Aorta (tissue), 5 donors: ENCODE data around the gene MED22. TPM values are rescaled to one million over a fixed set of nuclear protein-coding genes. Genes with fewer than 3 reads are reported as not detected.

ENCODE experiments used
- ATAC-seq: fragments of 200-7000 bp; cut with Tn5 transposase; one replicate; pipeline ENCODE4 v1.9.1; 2022; ENCODE audit warnings: moderate library complexity; ENCODE audit not compliant: low FRiP score
- DNase-seq, 2 donors: peaks; one replicate each; pipeline ENCODE4 v3.0.0-alpha.2; 2020
- H3K27ac ChIP-seq, 2 donors: one replicate each; pipeline ENCODE4 v1.5.1; 2013; ENCODE audit warnings: low read length in 2 of 2, mild to moderate bottlenecking in 2 of 2, moderate library complexity in 2 of 2, control low read depth in 1 of 2, inconsistent platforms in 1 of 2, low read depth in 1 of 2
- H3K27me3 ChIP-seq, 2 donors: one replicate each; pipeline ENCODE4 v1.6.1; 2013; ENCODE audit warnings: control low read depth in 1 of 2, low read length in 1 of 2, mild to moderate bottlenecking in 1 of 2, moderate library complexity in 1 of 2; ENCODE audit not compliant: insufficient read depth in 2 of 2, control insufficient read depth in 1 of 2
- H3K36me3 ChIP-seq, 2 donors: one replicate each; pipeline ENCODE4 v1.6.1; 2013; ENCODE audit warnings: control low read depth in 1 of 2, low read length in 1 of 2, mild to moderate bottlenecking in 1 of 2; ENCODE audit not compliant: insufficient read depth in 2 of 2, control insufficient read depth in 1 of 2
- H3K4me1 ChIP-seq, 2 donors: one replicate each; pipeline ENCODE4 v1.6.1; 2013; ENCODE audit warnings: low read length in 2 of 2, control low read depth in 1 of 2, mild to moderate bottlenecking in 1 of 2, moderate library complexity in 1 of 2; ENCODE audit not compliant: insufficient read depth in 2 of 2, control insufficient read depth in 1 of 2
- H3K4me3 ChIP-seq, 2 donors: one replicate each; pipeline ENCODE4 v1.5.1; 2013; ENCODE audit warnings: low read length in 2 of 2, control low read depth in 1 of 2, mild to moderate bottlenecking in 1 of 2
- H3K9me3 ChIP-seq: one replicate; pipeline ENCODE4 v1.6.1; 2013; ENCODE audit warnings: mild to moderate bottlenecking, low read length; ENCODE audit not compliant: control insufficient read depth
- WGBS, 2 donors: extraction: QIAGEN DNeasy Blood & Tissue Kit; methylation state at CpG; one replicate each; pipeline ENCODE4 v1.1.7; 2013; 5-methylcytosine and 5-hydroxymethylcytosine counted together
- intact Hi-C, 2 donors: fragments of 100-400 bp; cut with DNase I; formaldehyde crosslinking; loops; one replicate each; pipeline versions ENCODE4 v1.14.2 to v1.15.0; 2022
- polyA plus RNA-seq, 2 donors: library from polyadenylated mRNA; stranded (reverse); fragments of 200-250 nt; gene quantifications; one replicate each; pipeline ENCODE4 v1.2.3, GENCODE V29; 2013
- total RNA-seq, 2 donors: library from RNA; stranded (reverse); fragmentation: NEBNext Ultra II Directional; extraction: Animal tissue kit (Norgen Biotek cat#: 25700); gene quantifications; one replicate each; pipeline ENCODE4 v1.2.1, GENCODE V29; 2021
- donor health status: healthy with polysubstance abuse.
- donor health status: Bipolar disorder and iron deficiency.
- donor health status: DM: no; HTN: no; CAD: no.
- donor health status: DM: no; HTN: no; CAD: no.
- donor health status: DM: yes; HTN: yes; CAD: no.

MED22 gene
- total and polyA plus RNA-seq, 4 donors, result 10.8 to 37.0 (median 24.4) TPM

- intact Hi-C loops, result loop anchor here in 1 of 2 donors (10.0 kb wide), 1 partner anchor 667 kb away; no protein-coding TSS in a partner anchor
- H3K27ac ChIP-seq, result peak overlapping the region in 1 of 2 donors; percentile 55
- ATAC-seq (peak; percentile 78), DNase-seq (peak in 1 of 2 donors; percentile 62)
- 0 to 1% methylated on average over 29 to 41 of the region's 41 CpGs for WGBS, 2 donors
- no peaks in the 10 kb centered on the region for H3K27me3 ChIP-seq
- H3K9me3 ChIP-seq, result no peaks in the 10 kb centered on the region
- H3K4me3 ChIP-seq, result peak overlapping the region; percentile 85 to 93
- H3K36me3 ChIP-seq, result peaks cover 0 to 7% of the 10 kb centered on the region in 2 donors
- peaks cover 0 to 3% of the 10 kb centered on the region in 2 donors for H3K4me1 ChIP-seq
Observed at GRCh38 chr9:133347515-133347984, 381 bp downstream of the MED22 start.

GRCh38 chr9:133346021-133346785 lies 1.7 kb downstream of the MED22 start:
- H3K27me3 ChIP-seq, result no peaks in the 10 kb centered on the region
- DNase-seq (no peak), ATAC-seq (no peak)
- H3K9me3 ChIP-seq, result no peaks in the 10 kb centered on the region
- intact Hi-C loops, result loop anchor here in 1 of 2 donors (10.0 kb wide), 1 partner anchor 669 kb away; no protein-coding TSS in a partner anchor
- H3K4me1 ChIP-seq, result peaks cover 0 to 3% of the 10 kb centered on the region in 2 donors
- no peak overlapping the region for H3K4me3 ChIP-seq
- peaks cover 0 to 3% of the 10 kb centered on the region in 2 donors for H3K36me3 ChIP-seq
- 61 to 66% methylated on average over 15 of the region's 15 CpGs for WGBS, 2 donors
- no peak overlapping the region for H3K27ac ChIP-seq

DNA sequence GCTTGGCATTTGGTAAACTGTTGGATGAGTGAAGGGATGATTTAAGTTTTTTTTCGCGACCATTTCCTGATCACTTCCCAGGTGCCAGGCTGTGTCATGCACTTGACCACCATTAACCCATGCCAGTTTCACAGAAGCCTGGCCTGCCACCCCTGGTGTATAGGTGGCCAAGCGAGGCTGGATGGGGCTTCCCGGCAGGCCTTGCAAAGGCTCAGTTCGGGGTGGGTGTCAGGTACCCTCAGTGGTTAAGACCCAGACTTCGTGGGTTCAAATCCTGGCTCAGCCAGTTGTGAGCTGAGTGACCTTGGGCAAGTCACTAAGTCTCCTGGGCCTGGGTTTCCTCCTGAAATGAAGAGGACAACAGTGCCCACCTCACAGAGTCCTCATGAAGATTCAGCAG lies 2.3 kb downstream of the MED22 start:
- H3K9me3 ChIP-seq, result no peaks in the 10 kb centered on the region
- H3K4me3 ChIP-seq, result no peak overlapping the region
- ATAC-seq (no peak), DNase-seq (no peak)
- H3K27me3 ChIP-seq, result no peaks in the 10 kb centered on the region
- H3K27ac ChIP-seq, result no peak overlapping the region
- H3K4me1 ChIP-seq, result peaks cover 0 to 3% of the 10 kb centered on the region in 2 donors
- intact Hi-C loops, result loop anchor here in 1 of 2 donors (10.0 kb wide), 1 partner anchor 669 kb away; no protein-coding TSS in a partner anchor
- WGBS, 2 donors, result 91 to 92% methylated on average over 6 of the region's 6 CpGs
- H3K36me3 ChIP-seq, result peaks cover 0 to 3% of the 10 kb centered on the region in 2 donors

DNA sequence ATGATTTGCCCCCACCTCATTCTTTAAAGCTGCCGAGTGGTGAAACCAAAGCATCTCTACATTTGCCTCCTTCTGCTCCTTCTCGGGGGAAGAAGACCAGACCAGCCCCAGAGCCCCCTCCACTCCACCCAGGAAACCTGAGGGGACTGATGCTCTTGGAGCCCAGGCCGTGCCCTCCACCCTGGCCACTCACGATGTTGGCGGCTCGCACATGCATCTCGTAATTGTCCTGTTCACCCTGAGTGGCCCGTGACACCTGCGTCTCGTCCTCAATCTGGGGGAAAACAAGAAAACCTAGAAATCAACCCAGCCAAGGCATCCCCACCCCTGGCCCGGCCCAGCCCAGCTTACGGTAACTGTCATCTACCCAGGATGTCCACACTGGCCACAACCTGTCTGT lies 3.0 kb downstream of the MED22 start:
- Histone ChIP-seq H3K36me3 (no peaks in the 10 kb centered on the region), H3K4me1 (peaks cover 0 to 3% of the 10 kb centered on the region in 2 donors), H3K9me3 (no peaks in the 10 kb centered on the region), H3K4me3 (no peak overlapping the region), H3K27me3 (no peaks in the 10 kb centered on the region), H3K27ac (no peak overlapping the region)
- intact Hi-C loops, result loop anchor here in 1 of 2 donors (10.0 kb wide), 1 partner anchor 670 kb away; no protein-coding TSS in a partner anchor
- WGBS, 2 donors, result 92 to 94% methylated on average over 12 of the region's 12 CpGs
- DNase-seq (no peak), ATAC-seq (no peak)

DNA sequence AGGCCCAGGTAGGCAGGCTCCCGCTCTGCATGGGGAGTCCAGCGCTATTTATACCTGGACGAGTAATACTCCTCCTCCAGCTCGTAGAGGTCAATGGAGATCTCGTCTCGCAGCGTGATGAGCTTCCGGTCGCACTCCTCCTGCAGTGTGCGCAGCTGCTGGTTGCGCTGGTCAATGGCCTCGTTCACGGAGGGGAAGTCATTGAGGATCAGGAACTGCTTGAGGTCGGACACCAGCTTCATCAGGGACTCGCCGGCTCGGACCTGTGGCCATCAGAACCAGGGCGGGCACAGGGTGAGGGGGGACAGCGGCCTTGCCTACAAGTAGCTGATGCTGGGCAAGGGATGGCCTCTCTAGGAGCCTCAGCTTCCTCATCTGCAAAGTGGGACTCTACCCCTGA lies 3.9 kb downstream of the MED22 start:
- Histone ChIP-seq H3K4me3 (no peak overlapping the region), H3K36me3 (no peaks in the 10 kb centered on the region), H3K27me3 (no peaks in the 10 kb centered on the region), H3K4me1 (peaks cover 0 to 3% of the 10 kb centered on the region in 2 donors), H3K9me3 (no peaks in the 10 kb centered on the region), H3K27ac (no peak overlapping the region)
- ATAC-seq, result no peak
- 91 to 92% methylated on average over 19 of the region's 19 CpGs for WGBS, 2 donors
- intact Hi-C loops, result loop anchor here in 1 of 2 donors (10.0 kb wide), 1 partner anchor 671 kb away; no protein-coding TSS in a partner anchor
- no peak for DNase-seq

GRCh38 chr9:133342570-133342969 lies 5.4 kb downstream of the MED22 start:
- WGBS, 2 donors, result 76 to 78% methylated on average over 9 to 11 of the region's 11 CpGs
- Histone ChIP-seq H3K4me1 (peaks cover 0 to 3% of the 10 kb centered on the region in 2 donors), H3K4me3 (no peak overlapping the region), H3K27me3 (no peaks in the 10 kb centered on the region), H3K36me3 (no peaks in the 10 kb centered on the region), H3K9me3 (no peaks in the 10 kb centered on the region), H3K27ac (no peak overlapping the region)
- ATAC-seq (no peak), DNase-seq (no peak)
- intact Hi-C loops, result loop anchor here in 1 of 2 donors (10.0 kb wide), 1 partner anchor 672 kb away; no protein-coding TSS in a partner anchor

DNA sequence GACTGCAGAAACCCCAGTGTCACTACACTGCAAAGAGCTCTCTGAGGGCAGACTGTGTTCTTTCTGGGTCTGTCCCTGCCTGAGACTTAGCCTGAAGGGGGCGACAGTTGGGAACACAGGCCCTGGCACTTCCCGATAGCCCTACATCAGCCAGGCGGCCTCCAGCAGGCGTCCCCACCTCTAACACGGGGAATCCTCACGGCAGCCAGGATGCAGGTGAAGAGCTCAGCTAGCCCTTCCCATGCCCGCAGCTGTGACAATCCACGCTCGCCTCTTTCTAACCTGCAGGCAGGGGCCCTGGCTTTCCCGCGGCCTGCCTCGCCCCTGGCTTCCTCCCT lies 5.9 kb downstream of the MED22 start:
- ATAC-seq, result peak; percentile 2
- DNase-seq, result no peak
- intact Hi-C loops, result loop anchor here in 1 of 2 donors (10.0 kb wide), 1 partner anchor 673 kb away; no protein-coding TSS in a partner anchor
- Histone ChIP-seq H3K27ac (no peak overlapping the region), H3K9me3 (no peaks in the 10 kb centered on the region), H3K36me3 (no peaks in the 10 kb centered on the region), H3K4me1 (peaks cover 0 to 3% of the 10 kb centered on the region in 2 donors), H3K27me3 (no peaks in the 10 kb centered on the region), H3K4me3 (no peak overlapping the region)
- WGBS, 2 donors, result 71 to 79% methylated on average over 12 of the region's 12 CpGs

GRCh38 chr9:133341369-133342068 lies 6.4 kb downstream of the MED22 start:
- Histone ChIP-seq H3K4me1 (peaks cover 0 to 2% of the 10 kb centered on the region in 2 donors), H3K27ac (no peak overlapping the region), H3K4me3 (no peak overlapping the region), H3K36me3 (no peaks in the 10 kb centered on the region), H3K9me3 (no peaks in the 10 kb centered on the region), H3K27me3 (no peaks in the 10 kb centered on the region)
- ATAC-seq, result peak; percentile 34
- peak in 1 of 2 donors; percentile 88 for DNase-seq
- intact Hi-C loops, result loop anchor here in 1 of 2 donors (10.0 kb wide), 1 partner anchor 673 kb away; no protein-coding TSS in a partner anchor
- WGBS, 2 donors, result 84 to 90% methylated on average over 15 of the region's 15 CpGs
